HCT116 (cell line): ENCODE measurements around the gene METTL24.

Source experiments
- CTCF ChIP-seq, 3 experiments: fragments of 200-600 bp in 1 of 3; sonication (generic) in 1 of 3; IDR thresholded peaks in 2 of 3; conservative IDR thresholded peaks in 1 of 3; 2 replicates each; pipeline ENCODE4 v1.5.1; 2012 to 2017; ENCODE audit warnings: low read depth in 2 of 3, low read length in 2 of 3, antibody characterized with exemption in 1 of 3, borderline replicate concordance in 1 of 3, control low read depth in 1 of 3, mild to moderate bottlenecking in 1 of 3, mixed read lengths in 1 of 3, mixed run types in 1 of 3, moderate library complexity in 1 of 3; ENCODE audit not compliant: insufficient read depth in 1 of 3
- ELF1 ChIP-seq: IDR thresholded peaks from 2 replicates; pipeline ENCODE4 v1.6.1; 2012; ENCODE audit warnings: low read depth, borderline replicate concordance
- POLR2A ChIP-seq: IDR thresholded peaks from 2 replicates; pipeline ENCODE4 v1.7.0; 2011; ENCODE audit warnings: borderline replicate concordance; ENCODE audit not compliant: insufficient read depth, insufficient read length; ENCODE audit errors: extremely low read depth
- POLR2AphosphoS5 ChIP-seq: IDR thresholded peaks from 2 replicates; pipeline ENCODE4 v1.6.1; 2011; ENCODE audit warnings: mild to moderate bottlenecking, low read depth, low read length, moderate library complexity
- SP1 ChIP-seq: IDR thresholded peaks from 2 replicates; pipeline ENCODE4 v1.6.1; 2012; ENCODE audit warnings: low read depth
- ZNF274 ChIP-seq: fragments of 200-500 bp; sonication (Bioruptor generic); IDR thresholded peaks from 2 replicates; pipeline ENCODE4 v1.6.1; 2014; ENCODE audit warnings: mild to moderate bottlenecking, low read depth, low read length, inconsistent platforms

GRCh38 chr6:110298411-110298810 is 59.7 kb downstream of the METTL24 start:
- TF ChIP-seq CTCF (IDR thresholded peaks at IDR 0.05 in 2 of 3, conservative IDR thresholded peaks at IDR 0.05 in 1 of 3; ENCODE audit: borderline replicate concordance in 1 of 3, insufficient read depth in 1 of 3, low read depth in 2 of 3, low read length in 2 of 3) (no peak), ZNF274 (no peak), POLR2AphosphoS5 (no peak), SP1 (no peak), ELF1 (no peak), POLR2A (no peak)
